PC-3 (cell line): ENCODE measurements around the gene GH1. TPM values are rescaled to one million over a fixed set of nuclear protein-coding genes. Genes with fewer than 3 reads are reported as not detected.
"Not testable (repeated sequence)": the region's sequence is repeated elsewhere in the genome, so short reads cannot be mapped to it uniquely, and the experiment has no call there.

Experiments
- ATAC-seq: fragments of 200-7000 bp; cut with Tn5 transposase; 2 replicates; pipeline ENCODE4 v1.9.1; 2020; ENCODE audit warnings: mild to moderate bottlenecking, moderate library complexity
- BruUV-seq: library from RNA; stranded (reverse); fragments of 400-500 nt; replicated peaks from 2 replicates; lab custom pipeline; 2021; lab: Mats Ljungman, UMichigan
- CTCF ChIA-PET: fragments of 300-600 bp; sonication (Branson Sonifier 250); formaldehyde crosslinking; loops from one replicate; lab custom pipeline; 2022; ENCODE audit warnings: antibody characterized with exemption; lab: Charles Lee
- POLR2A ChIA-PET: fragments of 300-600 bp; sonication (Branson Sonifier 250); formaldehyde crosslinking; loops from one replicate; lab custom pipeline; 2022; ENCODE audit warnings: antibody characterized with exemption; ENCODE audit not compliant: unreplicated experiment; lab: Charles Lee
- DNase-seq: peaks from one replicate; pipeline ENCODE4 v3.0.0-alpha.2; 2015
- H2AFZ ChIP-seq: fragments of 300-600 bp; sonication (generic); 2 replicates; pipeline ENCODE4 v1.6.0; 2016; ENCODE audit warnings: antibody characterized with exemption, low read length
- H3F3A ChIP-seq: fragments of 300-600 bp; sonication (generic); one replicate; pipeline ENCODE4 v1.6.0; 2017; ENCODE audit warnings: antibody characterized with exemption, low read length, control low read depth, mild to moderate bottlenecking; ENCODE audit not compliant: unreplicated experiment
- H3K27ac ChIP-seq: fragments of 300-600 bp; sonication (generic); 2 replicates; pipeline ENCODE4 v1.5.1; 2016; ENCODE audit warnings: mild to moderate bottlenecking, low read length
- H3K27me3 ChIP-seq: fragments of 300-600 bp; sonication (generic); 2 replicates; pipeline ENCODE4 v1.6.1; 2016; ENCODE audit warnings: low read length, mixed read lengths
- H3K36me3 ChIP-seq: fragments of 300-600 bp; sonication (generic); 2 replicates; pipeline ENCODE4 v1.6.1; 2016; ENCODE audit warnings: low read depth, mixed run types, low read length, mixed read lengths
- H3K4me1 ChIP-seq: fragments of 300-600 bp; sonication (generic); 2 replicates; pipeline ENCODE4 v1.5.1; 2016; ENCODE audit warnings: low read length; ENCODE audit not compliant: insufficient read depth
- H3K4me2 ChIP-seq: fragments of 300-600 bp; sonication (generic); 2 replicates; pipeline ENCODE4 v1.6.0; 2016; ENCODE audit warnings: low read length
- H3K4me3 ChIP-seq: fragments of 300-600 bp; sonication (generic); 2 replicates; pipeline ENCODE4 v1.5.1; 2016; ENCODE audit warnings: mild to moderate bottlenecking, low read length, mixed read lengths
- H3K79me2 ChIP-seq: fragments of 300-600 bp; sonication (generic); 2 replicates; pipeline ENCODE4 v1.6.1; 2017; ENCODE audit warnings: low read length, mixed read lengths
- H3K9ac ChIP-seq: fragments of 300-600 bp; sonication (generic); 2 replicates; pipeline ENCODE4 v1.6.0; 2016; ENCODE audit warnings: mild to moderate bottlenecking, low read length
- H3K9me2 ChIP-seq: fragments of 300-600 bp; sonication (generic); replicated peaks from 2 replicates; pipeline ENCODE4 v1.6.1; 2016; ENCODE audit warnings: mixed run types, low read length, mixed read lengths
- H3K9me3 ChIP-seq: fragments of 300-600 bp; sonication (generic); 2 replicates; pipeline ENCODE4 v1.6.1; 2016; ENCODE audit warnings: low read length, mixed read lengths
- H4K20me1 ChIP-seq: fragments of 300-600 bp; sonication (generic); 2 replicates; pipeline ENCODE4 v1.6.1; 2016; ENCODE audit warnings: low read length, mixed read lengths
- CTCF ChIP-seq: fragments of 300-600 bp; sonication (generic); conservative IDR thresholded peaks from 2 replicates; pipeline ENCODE4 v1.5.1; 2017; ENCODE audit warnings: antibody characterized with exemption, low read depth, mild to moderate bottlenecking, low read length
- intact Hi-C: fragments of 100-400 bp; cut with micrococcal nuclease; formaldehyde crosslinking; loops from 2 replicates; pipeline ENCODE4 v1.9.0; 2023
- total RNA-seq: library from RNA; depleted of rRNA; stranded (reverse); fragments of >200 nt; gene quantifications from 2 replicates; pipeline ENCODE4 v1.2.3, GENCODE V29; 2014

GH1 gene
- total RNA-seq, 1 experiment from 2014 or later: not detected

- H3K27me3 ChIP-seq, H3K27ac ChIP-seq, H3K36me3 ChIP-seq, H3K9ac ChIP-seq, H3F3A ChIP-seq, H3K4me2 ChIP-seq, BruUV-seq, H2AFZ ChIP-seq, H3K4me3 ChIP-seq, POLR2A ChIA-PET, H3K4me1 ChIP-seq, H3K79me2 ChIP-seq, H3K9me2 ChIP-seq, intact Hi-C loops, CTCF ChIA-PET, H4K20me1 ChIP-seq, H3K9me3 ChIP-seq: not testable (repeated sequence)
- ATAC-seq (peak; percentile 42; the same call in 1 of the 2 replicates), DNase-seq (peak; percentile 37)
- TF ChIP-seq CTCF: peak; percentile 45
Measured at GRCh38 chr17:63907161-63907778, 11.4 kb downstream of the GH1 start.

- DNase-seq, BruUV-seq: not testable (repeated sequence)
Measured at GRCh38 chr17:63904796-63905195, 13.8 kb downstream of the GH1 start.

GRCh38 chr17:63903787-63904201 is 14.8 kb downstream of the GH1 start:
- H3K9me3 ChIP-seq, H3K4me1 ChIP-seq, H3K9me2 ChIP-seq, CTCF ChIA-PET, H3K79me2 ChIP-seq, H3K9ac ChIP-seq, H3K27ac ChIP-seq, H2AFZ ChIP-seq, intact Hi-C loops, H4K20me1 ChIP-seq, H3F3A ChIP-seq, H3K36me3 ChIP-seq, H3K4me2 ChIP-seq, BruUV-seq, DNase-seq, H3K4me3 ChIP-seq: not testable (repeated sequence)
- H3K27me3 ChIP-seq: peaks cover 15% of the 10 kb centered on the region
- TF ChIP-seq CTCF: peak; percentile 49; the same call in 1 of the 2 replicates
- ATAC-seq: peak; percentile 82
- POLR2A ChIA-PET: interaction anchor here (0.7 kb wide), 1 partner anchor 536 kb away, joined by 5 read pairs; no protein-coding TSS in a partner anchor

More at GRCh38 chr17:63904796-63905195, 13.8 kb downstream of the GH1 start:
- CTCF ChIA-PET: interaction anchor here (1.0 kb wide), 1 partner anchor 14 kb away, joined by 3 read pairs; the partner anchor contains the start of gene GH1
- H3K79me2 ChIP-seq, H3K9ac ChIP-seq, H3K4me2 ChIP-seq, H3K36me3 ChIP-seq, H2AFZ ChIP-seq, intact Hi-C loops, H4K20me1 ChIP-seq, H3K9me3 ChIP-seq, H3K27me3 ChIP-seq, H3F3A ChIP-seq, ATAC-seq, H3K27ac ChIP-seq, H3K9me2 ChIP-seq, H3K4me1 ChIP-seq, H3K4me3 ChIP-seq: not testable (repeated sequence)
- POLR2A ChIA-PET: interaction anchor here (0.7 kb wide), 1 partner anchor 535 kb away, joined by 5 read pairs; no protein-coding TSS in a partner anchor

GRCh38 chr17:63901971-63902370 is 16.7 kb downstream of the GH1 start:
- H3K79me2 ChIP-seq, H2AFZ ChIP-seq, H4K20me1 ChIP-seq, H3K9me2 ChIP-seq, intact Hi-C loops, H3K9me3 ChIP-seq, H3F3A ChIP-seq, H3K4me1 ChIP-seq, H3K36me3 ChIP-seq, BruUV-seq, H3K27me3 ChIP-seq, ATAC-seq, H3K4me2 ChIP-seq, H3K4me3 ChIP-seq, H3K9ac ChIP-seq, H3K27ac ChIP-seq, POLR2A ChIA-PET, DNase-seq: not testable (repeated sequence)
- CTCF ChIA-PET: interaction anchor here (0.6 kb wide), 2 partner anchors 15 to 39 kb away, joined by 3 to 6 read pairs; no protein-coding TSS in a partner anchor

- intact Hi-C loops, BruUV-seq, H3K4me1 ChIP-seq, ATAC-seq, H4K20me1 ChIP-seq, H2AFZ ChIP-seq, H3F3A ChIP-seq, H3K4me3 ChIP-seq, H3K27ac ChIP-seq, H3K79me2 ChIP-seq, H3K9me2 ChIP-seq, H3K9ac ChIP-seq, CTCF ChIA-PET, H3K27me3 ChIP-seq, H3K4me2 ChIP-seq, POLR2A ChIA-PET, H3K36me3 ChIP-seq, H3K9me3 ChIP-seq: not testable (repeated sequence)
- DNase-seq: peak; percentile 24
Measured at GRCh38 chr17:63898899-63899798, 19.5 kb downstream of the GH1 start.
